Neuronal stem cell (in vitro differentiated cells): ENCODE data around the gene NAP1L3. TPM values are rescaled to one million over a fixed set of nuclear protein-coding genes. Genes with fewer than 3 reads are reported as not detected.

Experiments used
- DNase-seq: peaks from one replicate; pipeline ENCODE4 v3.0.0-alpha.2; 2013; ENCODE audit warnings: low spot score
- H2AFZ ChIP-seq: one replicate; pipeline ENCODE4 v1.6.1; 2013; ENCODE audit warnings: mild to moderate bottlenecking, low read length, inconsistent platforms
- H2AK5ac ChIP-seq: 2 replicates; pipeline ENCODE4 v1.6.1; 2013; ENCODE audit warnings: low read depth, mild to moderate bottlenecking, inconsistent platforms, low read length, moderate library complexity, mixed read lengths
- H2BK120ac ChIP-seq: 2 replicates; pipeline ENCODE4 v1.6.1; 2013; ENCODE audit warnings: low read depth, mild to moderate bottlenecking, inconsistent platforms, low read length, moderate library complexity, mixed read lengths
- H2BK12ac ChIP-seq: one replicate; pipeline ENCODE4 v1.6.1; 2013; ENCODE audit warnings: low read length, inconsistent platforms
- H2BK15ac ChIP-seq: 2 replicates; pipeline ENCODE4 v1.6.1; 2013; ENCODE audit warnings: mild to moderate bottlenecking, low read length, inconsistent platforms, mixed read lengths
- H2BK5ac ChIP-seq: one replicate; pipeline ENCODE4 v1.6.1; 2013; ENCODE audit warnings: inconsistent platforms, mild to moderate bottlenecking, low read length, moderate library complexity
- H3K14ac ChIP-seq: one replicate; pipeline ENCODE4 v1.6.1; 2013; ENCODE audit warnings: low read length, inconsistent platforms
- H3K18ac ChIP-seq: 2 replicates; pipeline ENCODE4 v1.6.1; 2013; ENCODE audit warnings: low read length, inconsistent platforms
- H3K23ac ChIP-seq: 2 replicates; pipeline ENCODE4 v1.6.1; 2013; ENCODE audit warnings: low read depth, mild to moderate bottlenecking, mixed read lengths, low read length, inconsistent platforms; ENCODE audit not compliant: poor library complexity
- H3K27ac ChIP-seq: replicated peaks from 3 replicates; pipeline ENCODE4 v1.5.1; 2013; ENCODE audit warnings: low read length, inconsistent platforms
- H3K27me3 ChIP-seq, 3 experiments: 2 replicates each; pipeline ENCODE4 v1.6.1; 2013; ENCODE audit warnings: low read length in 3 of 3, mild to moderate bottlenecking in 2 of 3, inconsistent platforms in 1 of 3, low read depth in 1 of 3, mixed read lengths in 1 of 3, moderate library complexity in 1 of 3; ENCODE audit not compliant: control insufficient read depth in 3 of 3, insufficient read depth in 3 of 3
- H3K36me3 ChIP-seq, 2 donors: replicated peaks in 1 of 2; 2 replicates each; pipeline ENCODE4 v1.6.1; 2013; ENCODE audit warnings: low read length in 2 of 2; ENCODE audit not compliant: control insufficient read depth in 2 of 2, insufficient read depth in 2 of 2
- H3K4ac ChIP-seq: 2 replicates; pipeline ENCODE4 v1.6.1; 2013; ENCODE audit warnings: inconsistent platforms, mild to moderate bottlenecking, low read length, moderate library complexity
- H3K4me1 ChIP-seq, 2 donors: 1 replicate in 1 of 2; 2 replicates in 1 of 2; pipeline ENCODE4 v1.6.1; 2013; ENCODE audit warnings: low read length in 2 of 2, low read depth in 1 of 2; ENCODE audit not compliant: control insufficient read depth in 2 of 2, insufficient read depth in 1 of 2
- H3K4me2 ChIP-seq: one replicate; pipeline ENCODE4 v1.6.1; 2013; ENCODE audit warnings: mild to moderate bottlenecking, low read length, inconsistent platforms; ENCODE audit not compliant: insufficient read depth, poor library complexity, severe bottlenecking
- H3K4me3 ChIP-seq, 2 donors: 2 replicates each; pipeline ENCODE4 v1.5.1; 2013; ENCODE audit warnings: low read length in 2 of 2, mild to moderate bottlenecking in 2 of 2, inconsistent platforms in 1 of 2, moderate library complexity in 1 of 2
- H3K79me1 ChIP-seq: one replicate; pipeline ENCODE4 v1.6.1; 2013; ENCODE audit warnings: low read depth, mild to moderate bottlenecking, inconsistent platforms, low read length, moderate library complexity
- H3K9ac ChIP-seq: one replicate; pipeline ENCODE4 v1.6.1; 2013; ENCODE audit warnings: mild to moderate bottlenecking, low read depth, low read length, inconsistent platforms; ENCODE audit not compliant: poor library complexity
- H3K9me3 ChIP-seq, 2 donors: replicated peaks in 1 of 2; 2 replicates each; pipeline versions ENCODE3 to v1.6.1; 2013; ENCODE audit warnings: low read length in 2 of 2, mild to moderate bottlenecking in 2 of 2, inconsistent platforms in 1 of 2, low read depth in 1 of 2, mixed read lengths in 1 of 2, moderate library complexity in 1 of 2; ENCODE audit not compliant: control insufficient read depth in 2 of 2, insufficient read depth in 1 of 2
- H4K8ac ChIP-seq: one replicate; pipeline ENCODE4 v1.6.1; 2013; ENCODE audit warnings: low read depth, mild to moderate bottlenecking, inconsistent platforms, low read length, moderate library complexity
- H4K91ac ChIP-seq: one replicate; pipeline ENCODE4 v1.6.1; 2013; ENCODE audit warnings: low read length, low read depth, mild to moderate bottlenecking, inconsistent platforms; ENCODE audit not compliant: poor library complexity
- WGBS, 2 donors: extraction: QIAGEN DNeasy Blood & Tissue Kit; methylation state at CpG; one replicate each; pipeline ENCODE4 v1.1.7; 2013; ENCODE audit warnings: missing lambda C conversion rate in 2 of 2, mixed read lengths in 1 of 2; ENCODE audit not compliant: insufficient read length in 2 of 2, insufficient replicate concordance in 1 of 2; ENCODE audit errors: extremely low coverage in 2 of 2; 5-methylcytosine and 5-hydroxymethylcytosine counted together
- polyA plus RNA-seq, 2 experiments: library from polyadenylated mRNA; stranded (reverse); fragments of 200-250 nt; gene quantifications; one replicate each; pipeline ENCODE4 v1.2.3, GENCODE V29; 2013

Gene NAP1L3
- 13.8 TPM for polyA plus RNA-seq (2013, experiment 1 of 2)
- polyA plus RNA-seq (2013, experiment 2 of 2): 13.3 TPM

GRCh38 chrX:93673056-93673868, at the start of gene NAP1L3:
Gene NAP1L3 (minus strand): TSS chrX:93673578. CDS start chrX:93673304, 274 bp downstream.
- Histone ChIP-seq H3K79me1 (no peaks in the 10 kb centered on the region), H3K9ac (peak within 1 kb of the TSS; percentile 93), H3K27me3 (no peaks in the 10 kb centered on the region), H2AFZ (peak within 1 kb of the TSS; percentile 98), H3K9me3 (no peaks in the 10 kb centered on the region), H2AK5ac (no peak within 1 kb of the TSS), H3K27ac (peak within 1 kb of the TSS; percentile 79), H2BK15ac (no peak within 1 kb of the TSS), H4K8ac (no peak within 1 kb of the TSS), H2BK5ac (no peak within 1 kb of the TSS), H3K4me3 (peak within 1 kb of the TSS; percentile 63 to 97), H3K4me2 (peak within 1 kb of the TSS; percentile 57), H3K14ac (no peak within 1 kb of the TSS), H3K4ac (no peak within 1 kb of the TSS), H3K18ac (peak within 1 kb of the TSS; percentile 89), H3K36me3 (no peaks in the 10 kb centered on the region), H3K4me1 (no peaks in the 10 kb centered on the region), H3K23ac (peak within 1 kb of the TSS; percentile 25), H2BK12ac (no peak within 1 kb of the TSS), H2BK120ac (no peak within 1 kb of the TSS), H4K91ac (no peak within 1 kb of the TSS)
- peak; percentile 71 for DNase-seq
- WGBS, 2 donors: no CpG with 5 or more reads among the region's 51 CpGs

DNA sequence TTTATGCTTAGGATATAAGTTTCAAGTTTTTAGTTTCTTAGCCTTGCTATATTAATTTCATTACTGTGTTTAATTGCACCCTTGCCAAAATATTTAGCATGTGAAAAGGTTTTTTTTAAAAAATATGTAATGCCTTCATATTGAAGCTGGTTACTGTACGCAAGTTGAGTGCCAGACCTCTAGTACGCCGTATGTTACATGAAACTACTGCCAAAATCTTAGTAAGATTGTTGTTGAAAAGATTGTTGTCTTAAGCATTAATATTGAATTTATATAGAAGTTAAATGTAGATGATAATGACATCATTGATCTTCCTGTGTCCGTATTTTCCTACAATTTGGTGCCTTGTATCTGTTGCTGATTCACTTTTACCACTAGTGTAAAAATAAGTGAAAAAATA, 37.7 kb upstream of the NAP1L3 start:
- no peaks in the 10 kb centered on the region for H3K36me3 ChIP-seq
- H2BK15ac ChIP-seq: no peak overlapping the region
- no peak overlapping the region for H2BK120ac ChIP-seq
- H3K18ac ChIP-seq: no peak overlapping the region
- H3K14ac ChIP-seq: no peak overlapping the region
- H3K27ac ChIP-seq: no peak overlapping the region
- WGBS, 2 donors: no CpG with 5 or more reads among the region's 4 CpGs
- H3K9me3 ChIP-seq: no peaks in the 10 kb centered on the region
- H4K91ac ChIP-seq: no peak overlapping the region
- H3K4me1 ChIP-seq: no peaks in the 10 kb centered on the region
- H2BK5ac ChIP-seq: no peak overlapping the region
- no peak overlapping the region for H3K9ac ChIP-seq
- no peak overlapping the region for H4K8ac ChIP-seq
- no peak overlapping the region for H3K4ac ChIP-seq
- no peaks in the 10 kb centered on the region for H3K27me3 ChIP-seq
- no peak for DNase-seq
- H3K23ac ChIP-seq: no peak overlapping the region
- no peak overlapping the region for H2AFZ ChIP-seq
- H3K4me3 ChIP-seq: no peak overlapping the region
- no peak overlapping the region for H2BK12ac ChIP-seq
- H2AK5ac ChIP-seq: no peak overlapping the region
- no peaks in the 10 kb centered on the region for H3K79me1 ChIP-seq
- no peak overlapping the region for H3K4me2 ChIP-seq

DNA sequence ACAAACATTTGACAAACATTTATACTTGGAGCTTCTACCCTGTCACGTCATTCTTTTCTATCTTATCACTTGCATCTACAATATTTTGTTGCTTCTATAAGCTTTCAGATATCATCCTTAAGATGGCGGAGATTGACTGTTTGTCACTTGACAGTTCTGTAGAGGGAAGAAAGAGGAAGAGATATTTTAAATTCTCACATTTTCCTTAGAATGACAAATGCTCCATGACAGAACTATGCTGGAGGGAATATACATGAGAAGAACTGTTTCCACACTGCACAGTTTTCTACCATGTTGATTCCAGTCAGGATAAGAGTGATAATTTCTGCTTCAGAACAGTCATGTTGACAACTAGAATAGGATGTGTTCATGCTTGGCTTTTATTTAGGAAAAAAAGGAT, 30.3 kb upstream of the NAP1L3 start:
- Histone ChIP-seq H2BK12ac (no peak overlapping the region), H2BK5ac (no peak overlapping the region), H3K23ac (no peak overlapping the region), H2BK120ac (no peak overlapping the region), H3K79me1 (no peaks in the 10 kb centered on the region), H4K91ac (no peak overlapping the region), H3K9ac (no peak overlapping the region), H3K14ac (no peak overlapping the region), H3K4ac (no peak overlapping the region), H3K4me2 (no peak overlapping the region), H2BK15ac (no peak overlapping the region), H3K4me1 (no peaks in the 10 kb centered on the region), H3K9me3 (no peaks in the 10 kb centered on the region), H3K27ac (no peak overlapping the region), H2AFZ (no peak overlapping the region), H3K36me3 (no peaks in the 10 kb centered on the region), H4K8ac (no peak overlapping the region), H3K27me3 (peaks cover 0 to 3% (median 0%) of the 10 kb centered on the region in 3 experiments), H3K18ac (no peak overlapping the region), H2AK5ac (no peak overlapping the region), H3K4me3 (no peak overlapping the region)
- DNase-seq: no peak
- WGBS, 2 donors: no CpG with 5 or more reads among the region's 2 CpGs

GRCh38 chrX:93695981-93696380, 22.6 kb upstream of the NAP1L3 start:
- Histone ChIP-seq H3K4me2 (no peak overlapping the region), H3K4ac (no peak overlapping the region), H2BK120ac (no peak overlapping the region), H2BK12ac (no peak overlapping the region), H4K8ac (no peak overlapping the region), H2AK5ac (no peak overlapping the region), H3K18ac (no peak overlapping the region), H3K9ac (no peak overlapping the region), H3K9me3 (no peaks in the 10 kb centered on the region), H2BK15ac (no peak overlapping the region), H2AFZ (peak overlapping the region; percentile 35), H3K14ac (no peak overlapping the region), H3K23ac (no peak overlapping the region), H3K36me3 (no peaks in the 10 kb centered on the region), H4K91ac (no peak overlapping the region), H3K4me1 (no peaks in the 10 kb centered on the region), H3K27ac (no peak overlapping the region), H3K79me1 (no peaks in the 10 kb centered on the region), H3K27me3 (peaks cover 0 to 3% (median 0%) of the 10 kb centered on the region in 3 experiments), H3K4me3 (no peak overlapping the region), H2BK5ac (no peak overlapping the region)
- WGBS, 2 donors: no CpG with 5 or more reads among the region's 6 CpGs
- DNase-seq: no peak
